Fibroblast of gingiva (primary cell): Measurements from ENCODE around the gene MSLN.

Experiments used
- DNase-seq: peaks from one replicate; pipeline ENCODE4 v3.0.0-alpha.2; 2011; ENCODE audit warnings: low read depth

The MSLN gene

DNA sequence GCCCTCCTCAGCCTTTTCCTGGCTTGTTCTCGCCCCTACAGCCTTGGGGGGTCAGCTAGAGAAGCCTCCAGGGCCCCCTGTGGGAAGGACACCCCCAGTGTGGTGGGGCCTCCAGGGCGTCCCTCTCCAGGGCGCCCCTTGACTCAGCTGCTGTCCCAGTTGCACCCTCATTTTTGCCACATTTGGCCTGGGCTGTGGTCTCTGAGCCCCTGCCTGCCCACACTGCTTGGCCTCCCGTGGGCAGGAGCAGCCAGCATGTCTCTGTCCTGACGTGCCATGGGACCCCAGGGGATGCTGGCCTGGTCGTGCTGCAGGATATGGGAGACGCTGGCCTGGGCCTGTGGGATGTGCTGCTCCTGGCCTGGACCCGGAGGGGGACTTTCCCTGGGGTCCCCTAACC, 32.9 kb downstream of the MSLN start:
- no peak for DNase-seq

- DNase-seq, result no peak
Observed at GRCh38 chr16:794091-794822, 33.7 kb downstream of the MSLN start.

DNA sequence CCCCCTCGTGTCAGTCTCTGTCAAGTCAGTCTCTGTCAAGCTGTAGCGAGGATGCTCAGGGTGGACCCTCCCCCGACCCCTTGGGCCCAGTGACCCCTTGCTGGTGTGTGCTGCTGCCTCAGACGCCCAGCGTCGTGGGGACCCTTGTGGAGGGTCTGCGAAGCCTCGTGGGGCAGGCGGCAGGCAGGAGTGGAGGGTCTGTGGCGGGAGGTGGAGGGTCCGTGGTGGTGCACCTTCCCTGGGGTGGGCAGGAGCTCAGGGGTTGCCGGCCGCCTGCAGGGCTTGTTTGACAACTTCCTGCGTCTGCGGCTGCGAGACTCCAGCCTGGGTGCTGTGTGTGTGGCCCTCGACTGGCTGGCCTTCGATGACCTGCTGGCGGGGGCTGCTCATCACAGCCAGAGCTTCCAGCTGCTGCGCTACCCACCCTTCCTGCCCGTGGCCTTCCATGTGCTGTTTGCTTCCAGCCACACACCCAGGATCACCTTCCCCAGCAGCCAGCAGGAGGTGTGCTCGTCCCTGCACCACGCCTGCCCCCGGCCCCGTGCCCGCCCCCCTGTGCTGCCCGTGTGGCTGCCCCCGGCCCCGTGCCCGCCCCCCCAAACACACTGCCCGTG, 34.4 kb downstream of the MSLN start:
- no peak for DNase-seq

GRCh38 chr16:795580-796229, 35.2 kb downstream of the MSLN start:
- no peak for DNase-seq

DNA sequence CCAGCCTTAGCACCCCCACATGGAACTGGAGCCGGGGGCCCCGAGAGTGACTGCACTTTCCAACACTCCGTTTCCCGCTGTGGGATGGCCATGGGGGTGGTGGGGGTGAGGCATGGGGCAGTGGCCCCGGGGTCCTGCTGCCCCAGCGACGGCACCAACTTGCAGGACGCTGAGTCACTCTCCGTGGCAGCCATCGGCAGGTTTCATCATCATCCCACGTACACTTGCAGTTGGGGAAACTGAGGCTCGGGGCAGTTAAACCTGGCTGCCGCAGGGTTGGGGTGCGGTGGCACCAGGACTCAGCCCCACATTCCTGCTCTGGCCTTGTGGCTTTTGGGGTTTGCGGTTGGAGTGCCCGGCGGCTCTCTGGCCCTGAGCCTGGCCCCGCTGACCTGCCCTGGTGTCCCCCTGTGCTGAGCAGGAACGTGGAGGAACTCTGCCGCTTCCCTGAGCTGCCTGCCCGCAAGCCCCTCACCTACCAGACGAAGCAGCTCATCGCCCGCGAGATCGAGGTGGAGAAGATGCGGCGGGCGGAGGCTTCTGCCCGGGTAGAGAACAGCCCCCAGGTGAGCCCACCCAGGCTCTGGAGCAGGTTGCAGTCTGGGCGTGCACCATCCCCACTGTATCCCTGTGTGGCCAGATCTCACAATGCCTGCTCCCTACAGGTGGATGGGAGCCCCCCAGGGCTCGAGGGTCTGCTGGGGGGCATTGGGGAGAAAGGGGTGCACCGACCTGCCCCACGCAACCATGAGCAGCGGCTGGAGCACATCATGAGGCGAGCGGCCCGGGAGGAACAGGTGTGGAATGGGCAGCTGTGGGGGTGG, 36.0 kb downstream of the MSLN start:
- no peak for DNase-seq

GRCh38 chr16:797120-797420, 36.5 kb downstream of the MSLN start:
- DNase-seq, result no peak

- DNase-seq, result no peak
Observed at GRCh38 chr16:797686-798085, 37.2 kb downstream of the MSLN start.

DNA sequence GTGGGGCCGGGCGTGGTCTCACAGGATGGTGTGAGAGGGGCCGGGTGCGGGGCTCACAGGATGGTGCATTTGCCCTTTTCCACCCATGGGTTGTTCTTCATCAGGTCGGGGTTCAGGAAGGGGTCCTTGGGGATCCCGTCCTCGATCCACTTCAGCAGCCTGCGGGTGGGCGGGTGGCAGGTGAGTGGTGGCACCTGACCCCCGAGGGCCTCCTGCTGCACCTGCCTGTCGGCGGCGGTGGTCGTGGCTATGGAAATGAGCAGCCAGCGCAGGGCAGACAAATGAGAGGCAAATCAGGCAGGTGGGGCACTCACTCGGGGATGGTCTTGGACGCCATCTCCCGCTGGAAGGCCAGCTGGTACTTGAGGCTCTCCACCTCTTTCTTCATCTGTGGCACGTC, 38.1 kb downstream of the MSLN start:
- DNase-seq, result no peak

DNA sequence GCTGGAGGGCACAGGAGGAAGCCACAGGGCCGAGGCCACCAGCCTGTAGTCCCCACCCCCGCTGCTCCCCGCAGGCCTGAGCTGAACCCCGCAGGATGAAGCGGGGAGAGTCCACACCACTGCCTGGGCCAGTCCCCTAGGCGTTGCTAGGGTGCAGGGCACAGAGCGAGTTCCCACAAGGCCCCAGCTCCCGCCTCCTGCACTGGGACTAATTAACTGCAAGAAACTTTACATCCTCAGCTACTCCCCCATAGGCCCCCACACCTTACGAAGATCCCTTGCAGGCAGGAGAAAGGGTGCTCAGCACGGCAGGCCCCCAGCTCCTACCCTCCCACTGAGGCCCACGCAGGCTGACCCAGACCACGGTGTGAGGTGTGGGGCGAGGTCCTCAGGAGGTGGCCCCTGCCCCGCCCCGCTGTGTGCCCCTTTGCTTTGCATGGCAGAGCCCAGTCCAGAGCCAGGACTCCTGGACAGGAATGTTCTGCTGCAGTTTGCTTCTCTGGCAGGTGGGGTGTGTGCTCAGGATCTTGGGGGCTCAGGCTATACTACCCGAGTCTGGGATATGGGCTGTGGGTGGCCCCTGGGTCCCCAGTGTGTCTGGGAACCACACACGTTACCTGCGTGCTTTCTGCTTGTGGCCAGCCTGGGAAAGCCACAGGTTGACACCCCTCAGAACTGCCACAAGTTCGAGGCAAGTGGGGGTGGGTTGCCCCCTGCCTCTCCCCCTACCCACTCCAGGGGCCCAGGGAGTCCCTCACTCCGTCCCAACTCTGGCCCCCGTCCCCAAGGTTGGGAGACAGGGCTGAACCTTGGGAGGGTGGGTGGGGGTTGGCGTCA, 38.8 kb downstream of the MSLN start:
- DNase-seq, result no peak

- DNase-seq, result no peak
Observed at GRCh38 chr16:799948-800833, 39.7 kb downstream of the MSLN start, which contains the start of gene GNG13. GNG13 (minus strand) TSS chr16:800734; CDS start chr16:799077, 1,657 bp downstream.

DNA sequence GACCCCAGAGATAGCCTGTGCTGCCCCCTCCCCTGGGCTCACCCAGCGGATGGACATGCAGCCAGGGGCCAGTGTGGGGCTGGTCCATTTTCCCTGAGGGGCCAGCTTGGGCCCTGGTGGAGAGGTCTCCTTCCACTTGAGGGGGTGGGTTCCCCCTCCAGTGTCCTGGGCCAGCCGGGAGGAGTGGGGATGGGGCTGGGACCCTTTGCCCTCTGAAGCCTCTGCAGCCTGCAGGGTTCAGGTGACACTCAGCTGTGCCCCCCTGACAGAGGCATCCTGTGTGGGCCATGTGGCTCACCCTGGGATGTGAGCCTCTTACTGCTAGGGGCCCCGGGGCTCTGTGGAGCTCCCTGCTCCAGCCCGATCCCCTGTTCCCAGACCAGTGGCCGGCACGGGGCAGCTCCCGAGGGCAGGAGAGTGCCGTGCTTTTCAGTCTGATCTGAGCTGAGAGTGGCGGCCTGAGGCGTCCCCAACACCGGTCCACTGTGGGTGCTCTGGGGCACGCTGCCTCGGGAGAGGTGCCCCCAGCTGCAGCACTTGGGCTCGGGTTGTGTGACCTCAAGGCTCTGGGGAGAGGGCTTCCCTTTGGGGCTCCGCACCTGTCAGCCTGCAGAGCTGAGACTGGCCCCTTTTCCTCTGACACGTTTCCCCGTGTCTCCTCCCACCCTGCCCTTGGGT, 40.4 kb downstream of the MSLN start:
- no peak for DNase-seq

DNA sequence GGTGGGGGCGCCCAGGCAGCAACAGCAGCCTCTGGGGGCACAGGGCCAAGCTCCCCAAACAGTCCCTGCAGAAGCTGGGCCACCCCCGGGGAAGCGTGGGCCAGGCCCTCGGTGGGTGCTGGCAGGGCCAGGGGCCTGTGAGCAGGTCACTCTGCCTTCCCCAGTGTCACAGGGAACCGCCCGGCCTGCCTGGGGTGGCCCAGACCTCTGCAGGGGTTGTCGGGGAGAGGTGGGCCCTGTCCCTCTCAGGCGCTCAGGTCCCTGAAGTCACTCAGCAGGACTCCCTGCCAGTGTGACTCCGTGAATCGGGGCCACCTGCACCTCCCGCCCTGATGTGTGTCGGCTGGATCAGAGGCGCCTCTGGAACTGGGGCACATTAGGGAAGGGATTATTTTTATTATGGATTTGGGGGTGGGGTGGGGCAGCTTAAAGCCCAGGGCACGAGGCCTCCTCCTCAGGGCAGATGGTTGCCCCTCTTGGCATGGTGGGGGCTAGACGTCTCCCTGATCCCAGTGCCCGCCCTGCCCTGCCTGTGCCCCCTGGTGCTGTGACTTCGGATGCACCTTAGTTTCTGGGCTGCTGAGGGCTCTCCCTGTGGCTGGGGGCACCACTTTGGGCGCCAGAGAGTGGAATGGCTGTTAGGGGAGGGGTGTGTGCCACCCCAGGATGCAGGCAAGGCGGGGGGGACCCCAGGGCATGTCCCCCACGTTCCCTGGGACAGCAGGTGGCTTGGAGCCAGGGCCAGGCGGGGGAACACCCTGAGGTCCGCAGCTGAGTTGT, 41.2 kb downstream of the MSLN start:
- no peak for DNase-seq

- DNase-seq, result no peak
Observed at GRCh38 chr16:802461-802860, 41.9 kb downstream of the MSLN start.

DNA sequence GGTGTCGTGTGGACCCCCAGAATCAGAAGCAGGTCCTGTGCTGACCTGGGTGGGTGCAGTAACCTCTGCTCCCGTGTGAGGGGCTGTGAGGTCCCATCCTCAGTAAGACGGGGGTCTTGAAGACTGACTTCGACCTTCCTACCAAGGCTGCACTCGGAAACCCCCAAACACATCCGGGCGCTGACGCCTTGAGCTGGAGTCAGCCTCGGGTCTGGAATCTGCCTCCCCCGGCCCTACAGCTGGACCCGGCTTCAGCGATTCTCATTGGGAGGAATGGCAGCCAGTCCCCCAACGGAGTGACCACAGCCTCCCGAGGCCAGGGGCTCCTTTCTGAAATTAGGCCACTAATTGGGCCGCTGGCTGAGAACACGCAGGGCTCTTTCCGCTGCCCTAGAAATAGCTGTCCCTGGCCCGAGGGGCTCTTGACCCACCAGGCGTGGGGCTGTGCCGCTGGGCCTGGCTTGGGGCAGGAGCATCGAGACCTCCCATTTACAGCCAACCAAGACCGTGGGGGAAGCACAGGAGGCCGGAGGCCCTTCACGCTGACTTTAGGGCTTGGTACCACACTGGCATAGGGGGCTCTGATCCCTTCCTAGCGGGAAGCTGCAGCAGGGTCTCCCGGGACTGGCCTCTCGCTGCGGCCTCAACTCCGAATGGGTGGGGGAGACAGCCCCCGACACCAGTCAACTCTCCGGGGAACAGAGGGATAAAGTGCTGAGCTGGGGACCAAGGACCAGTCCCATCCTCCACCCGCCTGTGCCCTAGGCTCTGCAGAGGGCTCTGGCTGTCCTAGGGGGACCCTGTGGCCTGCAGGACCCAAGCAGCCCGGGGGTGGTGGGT, 42.6 kb downstream of the MSLN start:
- no peak for DNase-seq

DNA sequence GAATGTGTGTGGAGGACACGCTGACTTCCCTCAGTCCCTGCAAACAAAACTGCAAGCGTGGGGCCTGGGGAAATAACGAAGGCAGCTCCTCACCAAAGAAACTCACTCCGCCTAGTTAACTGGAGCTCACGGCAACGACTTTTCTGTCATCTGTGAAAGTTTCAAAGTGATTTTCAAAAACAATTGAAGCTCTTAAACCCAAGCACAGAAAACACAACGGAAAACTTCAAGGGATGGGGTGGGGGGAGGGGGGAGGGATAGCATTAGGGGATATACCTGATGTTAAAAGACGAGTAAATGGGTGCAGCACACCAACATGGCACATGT, 43.2 kb downstream of the MSLN start:
- DNase-seq, result no peak

DNA sequence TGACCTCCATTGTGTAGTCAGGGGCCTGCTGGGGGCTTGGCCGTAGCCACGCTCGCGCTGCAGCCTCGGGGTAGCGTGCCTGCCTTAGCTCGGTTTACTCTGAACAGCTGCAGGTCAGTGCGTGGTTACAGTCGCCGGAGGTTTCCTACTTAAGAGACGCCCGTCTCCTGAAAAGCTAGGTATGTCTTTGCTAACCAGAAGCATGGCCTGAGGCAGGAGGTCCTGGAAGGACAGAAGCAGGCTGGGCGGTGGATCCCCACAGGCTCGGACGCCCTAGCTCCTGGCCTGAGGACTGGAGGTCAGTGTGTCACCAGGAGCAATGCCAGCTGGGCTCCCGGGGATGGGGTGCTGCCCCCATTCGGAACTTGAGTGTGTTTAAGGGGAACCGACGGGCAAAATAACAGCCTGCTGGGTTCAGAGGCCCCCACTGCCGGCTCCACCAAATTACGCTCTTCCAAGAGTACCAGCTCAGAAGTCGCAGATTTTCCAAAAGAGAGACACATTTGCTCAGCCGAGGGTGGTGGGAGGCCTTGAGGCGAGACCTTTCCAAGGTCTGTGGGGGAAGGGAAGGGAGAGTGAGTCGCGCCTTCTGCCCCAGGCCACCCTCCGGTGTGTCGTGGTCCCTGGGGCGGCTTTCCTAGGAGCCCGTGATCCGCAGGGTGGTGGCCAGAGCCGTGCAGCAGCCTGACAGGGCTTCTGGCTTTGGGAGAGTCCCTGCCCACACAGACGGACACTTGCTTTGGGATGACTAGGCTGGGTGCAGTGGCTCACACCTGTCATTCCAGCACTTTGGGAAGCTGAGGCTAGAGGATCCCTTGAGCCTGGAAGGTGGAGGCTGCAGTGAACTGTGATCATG, 43.9 kb downstream of the MSLN start:
- no peak for DNase-seq

- no peak for DNase-seq
Observed at GRCh38 chr16:805474-805873, 44.9 kb downstream of the MSLN start.
